Stimulated activated CD8-positive, alpha-beta memory T cell treated with anti-CD3 and anti-CD28 coated beads, Interleukin-15, amount 100 ng/mL, for 1 hour (primary cell): Measurements from ENCODE around the gene EML2.
"Not testable (repeated sequence)": the region's sequence is repeated elsewhere in the genome, so short reads cannot be mapped to it uniquely, and the experiment has no call there.

ENCODE experiments used
- DNase-seq: peaks from one replicate; pipeline ENCODE4 v3.0.0-alpha.2; 2020; ENCODE audit warnings: low read depth

The EML2 gene

GRCh38 chr19:45646345-45646698, 7.1 kb upstream of the EML2 start:
- DNase-seq = no peak

GRCh38 chr19:45645631-45646344, 6.6 kb upstream of the EML2 start:
- DNase-seq = peak; percentile 49

GRCh38 chr19:45645068-45645630, 6.0 kb upstream of the EML2 start:
- DNase-seq = no peak

GRCh38 chr19:45643927-45644771, 5.0 kb upstream of the EML2 start:
- DNase-seq = no peak

- DNase-seq = peak; percentile 84
Observed at GRCh38 chr19:45643024-45643926, 4.1 kb upstream of the EML2 start.

GRCh38 chr19:45641274-45642105, 2.3 kb upstream of the EML2 start:
- peak; percentile 42 for DNase-seq

GRCh38 chr19:45640849-45641273, 1.7 kb upstream of the EML2 start:
- no peak for DNase-seq

GRCh38 chr19:45637890-45638667, 1.1 kb downstream of the EML2 start:
- no peak for DNase-seq

GRCh38 chr19:45636902-45637301, 2.3 kb downstream of the EML2 start:
- DNase-seq = no peak

- no peak for DNase-seq
Observed at GRCh38 chr19:45636275-45636674, 2.9 kb downstream of the EML2 start.

- no peak for DNase-seq
Observed at GRCh38 chr19:45632468-45633196, 6.6 kb downstream of the EML2 start.

- DNase-seq = no peak
Observed at GRCh38 chr19:45630463-45630862, 8.7 kb downstream of the EML2 start.

- DNase-seq = no peak
Observed at GRCh38 chr19:45629704-45630103, 9.5 kb downstream of the EML2 start.

- DNase-seq = not testable (repeated sequence)
Observed at GRCh38 chr19:45628219-45628618, 11.0 kb downstream of the EML2 start.

GRCh38 chr19:45623984-45624383, 15.2 kb downstream of the EML2 start:
- no peak for DNase-seq

- DNase-seq = no peak
Observed at GRCh38 chr19:45621976-45622503, 17.2 kb downstream of the EML2 start.

- DNase-seq = no peak
Observed at GRCh38 chr19:45621389-45621788, 17.8 kb downstream of the EML2 start.

GRCh38 chr19:45616704-45617017, 22.5 kb downstream of the EML2 start:
- no peak for DNase-seq
